NOMO-1 treated with DMSO at 0.1 percent for 48 hours (cell line): ENCODE data around the gene ATF6B.
A peak's percentile ranks its signal among the peaks of the same experiment; 100 is the strongest.
"Not testable (repeated sequence)": the region's sequence is repeated elsewhere in the genome, so short reads cannot be mapped to it uniquely, and the experiment has no call there.

ENCODE experiments used
- DNase-seq: peaks from one replicate; lab custom pipeline; 2025; ENCODE audit not compliant: unreplicated experiment; lab: John Stamatoyannopoulos, UW

The ATF6B gene

GRCh38 chr6:32154514-32155161 is 26.6 kb upstream of the ATF6B start:
- peak; percentile 69 for DNase-seq

- peak; percentile 66 for DNase-seq
Measured at GRCh38 chr6:32153564-32154513, 25.8 kb upstream of the ATF6B start, which contains the start of gene PPT2. TSS of gene PPT2 (plus strand) at chr6:32154141. CDS start at chr6:32154595, 454 bp downstream.

- no peak for DNase-seq
Measured at GRCh38 chr6:32152769-32153563, 24.9 kb upstream of the ATF6B start.

GRCh38 chr6:32151863-32152768 is 24.1 kb upstream of the ATF6B start, which contains the start of gene PRRT1:
TSS of gene PRRT1 (minus strand) at chr6:32151939. CDS start at chr6:32151827, 112 bp downstream.
- no peak for DNase-seq

GRCh38 chr6:32151181-32151862 is 23.3 kb upstream of the ATF6B start:
- no peak for DNase-seq

GRCh38 chr6:32149932-32150870 is 22.2 kb upstream of the ATF6B start:
- DNase-seq: no peak

- DNase-seq: no peak
Measured at GRCh38 chr6:32149092-32149755, 21.2 kb upstream of the ATF6B start.

GRCh38 chr6:32148289-32149091 is 20.4 kb upstream of the ATF6B start:
- DNase-seq: no peak

GRCh38 chr6:32147401-32148132 is 19.5 kb upstream of the ATF6B start:
- no peak for DNase-seq

GRCh38 chr6:32146687-32147086 is 18.6 kb upstream of the ATF6B start:
- DNase-seq: no peak

GRCh38 chr6:32146287-32146686 is 18.2 kb upstream of the ATF6B start:
- no peak for DNase-seq

GRCh38 chr6:32144238-32144637 is 16.2 kb upstream of the ATF6B start:
- not testable (repeated sequence) for DNase-seq

- DNase-seq: no peak
Measured at GRCh38 chr6:32140420-32141046, 12.5 kb upstream of the ATF6B start.

- DNase-seq: no peak
Measured at GRCh38 chr6:32139590-32139989, 11.5 kb upstream of the ATF6B start.

GRCh38 chr6:32137454-32137853 is 9.4 kb upstream of the ATF6B start:
- no peak for DNase-seq

GRCh38 chr6:32133786-32134185 is 5.7 kb upstream of the ATF6B start:
- DNase-seq: no peak
